Esophagus muscularis mucosa (tissue), 4 donors: ENCODE measurements around the gene KRT8. TPM values are rescaled to one million over a fixed set of nuclear protein-coding genes. Genes with fewer than 3 reads are reported as not detected.

ENCODE experiments used
- DNase-seq: peaks from one replicate; pipeline ENCODE4 v3.0.0-alpha.2; 2017; ENCODE audit errors: extremely low spot score
- H3K27ac ChIP-seq, 4 donors: fragments of 200-600 bp; sonication (generic); replicated peaks in 1 of 4; 1 replicate in 3 of 4; 2 replicates in 1 of 4; pipeline ENCODE4 v1.5.1; 2016 to 2019; ENCODE audit warnings: mild to moderate bottlenecking in 1 of 4
- H3K27me3 ChIP-seq, 4 donors: fragments of 200-600 bp; sonication (generic); one replicate each; pipeline versions ENCODE4 v1.5.1 to v1.6.0; 2016 to 2019
- H3K36me3 ChIP-seq, 4 donors: fragments of 200-600 bp; sonication (generic); one replicate each; pipeline ENCODE4 v1.5.1; 2016 to 2019
- H3K4me1 ChIP-seq, 4 donors: fragments of 200-600 bp; sonication (generic); one replicate each; pipeline ENCODE4 v1.5.1; 2016 to 2019
- H3K4me3 ChIP-seq, 4 donors: fragments of 200-600 bp; sonication (generic); 1 replicate in 2 of 4; 2 replicates in 2 of 4; pipeline ENCODE4 v1.5.1; 2016 to 2019; ENCODE audit warnings: mild to moderate bottlenecking in 4 of 4, moderate library complexity in 1 of 4
- H3K9me3 ChIP-seq, 4 donors: fragments of 200-600 bp; sonication (generic); 1 replicate in 3 of 4; 2 replicates in 1 of 4; pipeline ENCODE4 v1.5.1; 2016 to 2019
- CTCF ChIP-seq, 3 experiments: fragments of 200-600 bp in 2 of 3; fragments of 450-650 bp in 1 of 3; sonication (generic) in 2 of 3; IDR thresholded peaks; one replicate each; pipeline ENCODE4 v1.5.1; 2017 to 2019; ENCODE audit warnings: antibody characterized with exemption in 3 of 3, mild to moderate bottlenecking in 2 of 3, moderate library complexity in 1 of 3
- EP300 ChIP-seq: sonication (generic); formaldehyde crosslinking; IDR thresholded peaks from one replicate; pipeline ENCODE4 v1.6.1; 2017; ENCODE audit warnings: antibody characterized with exemption
- POLR2A ChIP-seq: fragments of 450-650 bp; IDR thresholded peaks from one replicate; pipeline ENCODE4 v1.6.1; 2017; ENCODE audit warnings: antibody characterized with exemption, moderate library complexity, mild to moderate bottlenecking, low read depth
- POLR2AphosphoS5 ChIP-seq, 2 donors: sonication (generic); formaldehyde crosslinking; IDR thresholded peaks; one replicate each; pipeline ENCODE4 v1.6.1; 2017; ENCODE audit warnings: antibody characterized with exemption in 2 of 2
- WGBS: methylation state at CpG from one replicate; pipeline ENCODE4 v1.1.5; 2018; 5-methylcytosine and 5-hydroxymethylcytosine counted together
- intact Hi-C: fragments of 100-400 bp; cut with DNase I; formaldehyde crosslinking; loops from one replicate; pipeline ENCODE4 v1.15.1; 2023
- total RNA-seq, 4 donors: library from RNA; depleted of rRNA; stranded (reverse); fragments of >200 nt; gene quantifications; one replicate each; pipeline versions ENCODE4 v1.1.0 to v1.2.1, GENCODE V29; 2016

KRT8 gene
- total RNA-seq, 4 donors from 2014 or later = 136 to 508 (median 387) TPM

GRCh38 chr12:52877242-52877641 lies 27.6 kb downstream of the KRT8 start:
- Histone ChIP-seq H3K4me1 (peaks cover 20 to 40% (median 33%) of the 10 kb centered on the region in 4 donors), H3K9me3 (no peaks in the 10 kb centered on the region), H3K4me3 (no peak overlapping the region), H3K36me3 (no peaks in the 10 kb centered on the region), H3K27me3 (peaks cover 0 to 12% (median 0%) of the 10 kb centered on the region in 4 donors), H3K27ac (no peak overlapping the region)
- intact Hi-C loops = loop anchor here (5.0 kb wide), 1 partner anchor 505 kb away; no protein-coding TSS in a partner anchor
- no peak for DNase-seq
- TF ChIP-seq EP300 (no peak), POLR2A (no peak), CTCF (IDR thresholded peaks at IDR 0.05) (no peak), POLR2AphosphoS5 (IDR thresholded peaks at IDR 0.05) (no peak)
- WGBS = 87% methylated on average over 3 of the region's 3 CpGs

- TF ChIP-seq POLR2A (no peak), CTCF (IDR thresholded peaks at IDR 0.05) (no peak), EP300 (no peak), POLR2AphosphoS5 (IDR thresholded peaks at IDR 0.05) (no peak)
- no peak for DNase-seq
- WGBS = 69% methylated on average over 7 of the region's 7 CpGs
Observed at GRCh38 chr12:52876372-52876771, 28.5 kb downstream of the KRT8 start.

GRCh38 chr12:52874573-52875435 lies 30.1 kb downstream of the KRT8 start:
- peaks cover 36 to 55% (median 47%) of the 10 kb centered on the region in 4 donors for H3K4me1 ChIP-seq
- intact Hi-C loops = loop anchor here (5.0 kb wide), 1 partner anchor 503 kb away; no protein-coding TSS in a partner anchor
- no peaks in the 10 kb centered on the region for H3K36me3 ChIP-seq
- no peaks in the 10 kb centered on the region for H3K27me3 ChIP-seq
- H3K27ac ChIP-seq = peak overlapping the region; percentile 61 to 81 (median 72)
- peak overlapping the region; percentile 51 to 65 (median 59) for H3K4me3 ChIP-seq
- DNase-seq = no peak
- 69% methylated on average over 10 of the region's 10 CpGs for WGBS
- TF ChIP-seq EP300 = no peak
- no peaks in the 10 kb centered on the region for H3K9me3 ChIP-seq

More at GRCh38 chr12:52876372-52876771, 28.5 kb downstream of the KRT8 start:
- Histone ChIP-seq H3K9me3 (no peaks in the 10 kb centered on the region), H3K4me3 (no peak overlapping the region), H3K4me1 (peaks cover 25 to 46% (median 40%) of the 10 kb centered on the region in 4 donors), H3K36me3 (no peaks in the 10 kb centered on the region), H3K27ac (no peak overlapping the region), H3K27me3 (peaks cover 0 to 5% (median 0%) of the 10 kb centered on the region in 4 donors)
- intact Hi-C loops = loop anchor here (5.0 kb wide), 1 partner anchor 504 kb away; no protein-coding TSS in a partner anchor

GRCh38 chr12:52873832-52874572 lies 30.9 kb downstream of the KRT8 start:
- intact Hi-C loops = no loop called here
- peak overlapping the region; percentile 61 to 81 (median 74) for H3K27ac ChIP-seq
- TF ChIP-seq CTCF (IDR thresholded peaks at IDR 0.05) (no peak), EP300 (no peak), POLR2A (no peak), POLR2AphosphoS5 (IDR thresholded peaks at IDR 0.05) (peak in 1 of 2 donors; percentile 45)
- H3K27me3 ChIP-seq = no peaks in the 10 kb centered on the region
- WGBS = 3% methylated on average over 10 of the region's 55 CpGs
- H3K9me3 ChIP-seq = no peaks in the 10 kb centered on the region
- peaks cover 29 to 47% (median 39%) of the 10 kb centered on the region in 4 donors for H3K4me1 ChIP-seq
- peak; percentile 96 for DNase-seq
- peak overlapping the region; percentile 51 to 65 (median 59) for H3K4me3 ChIP-seq
- H3K36me3 ChIP-seq = no peaks in the 10 kb centered on the region

- Histone ChIP-seq H3K27ac (peak overlapping the region; percentile 61 to 81 (median 74)), H3K27me3 (no peaks in the 10 kb centered on the region), H3K4me3 (peak overlapping the region; percentile 51 to 65 (median 59)), H3K36me3 (no peaks in the 10 kb centered on the region), H3K4me1 (peaks cover 29 to 43% (median 34%) of the 10 kb centered on the region in 4 donors), H3K9me3 (no peaks in the 10 kb centered on the region)
- no peak for DNase-seq
- WGBS = 71% methylated on average over 4 of the region's 4 CpGs
- TF ChIP-seq POLR2AphosphoS5 (IDR thresholded peaks at IDR 0.05) (no peak), CTCF (IDR thresholded peaks at IDR 0.05) (no peak), POLR2A (no peak), EP300 (no peak)
- intact Hi-C loops = no loop called here
Observed at GRCh38 chr12:52873513-52873831, 31.4 kb downstream of the KRT8 start.
